Measurements from ENCODE around the gene AGBL4.
"Not testable (repeated sequence)": the region's sequence is repeated elsewhere in the genome, so short reads cannot be mapped to it uniquely, and the experiment has no call there.

Gene AGBL4

GRCh38 chr1:48527051-48527450 is 1496.7 kb downstream of the AGBL4 start:
- no peak overlapping the region for H3K27ac ChIP-seq (ENCODE audit: low read depth, low read length)
- H3K27me3 ChIP-seq (ENCODE audit: insufficient read depth, low read length): no peaks in the 10 kb centered on the region
- no peaks in the 10 kb centered on the region for H3K36me3 ChIP-seq (ENCODE audit: insufficient read depth, low read length)
- H3K9ac ChIP-seq (ENCODE audit: low read depth, low read length): no peak overlapping the region
- peaks cover 13% of the 10 kb centered on the region; the same call in 1 of the 2 replicates for H3K4me1 ChIP-seq (ENCODE audit: insufficient read depth, low read length)
- H3K4me3 ChIP-seq (ENCODE audit: low read length): no peak overlapping the region
- no peaks in the 10 kb centered on the region for H3K9me3 ChIP-seq (ENCODE audit: insufficient read depth, low read depth, low read length)
- WGBS: 96% methylated on average over 5 of the region's 5 CpGs

- H3K9ac ChIP-seq (ENCODE audit: low read depth, low read length): no peak overlapping the region
- no peaks in the 10 kb centered on the region for H3K27me3 ChIP-seq (ENCODE audit: insufficient read depth, low read length)
- H3K27ac ChIP-seq (ENCODE audit: low read depth, low read length): no peak overlapping the region
- H3K36me3 ChIP-seq (ENCODE audit: insufficient read depth, low read length): no peaks in the 10 kb centered on the region
- 73% methylated on average over 3 of the region's 4 CpGs for WGBS
- H3K4me1 ChIP-seq (ENCODE audit: insufficient read depth, low read length): peaks cover 13% of the 10 kb centered on the region; the same call in 1 of the 2 replicates
- no peaks in the 10 kb centered on the region for H3K9me3 ChIP-seq (ENCODE audit: insufficient read depth, low read depth, low read length)
- H3K4me3 ChIP-seq (ENCODE audit: low read length): no peak overlapping the region
These were observed 1497.6 kb downstream of the AGBL4 start for GRCh38 chr1:48526008-48526710.

- Histone ChIP-seq H3K4me3 (ENCODE audit: low read length) (no peak overlapping the region), H3K9me3 (ENCODE audit: insufficient read depth, low read depth, low read length) (no peaks in the 10 kb centered on the region), H3K4me1 (ENCODE audit: insufficient read depth, low read length) (peaks cover 13% of the 10 kb centered on the region; the same call in 1 of the 2 replicates), H3K36me3 (ENCODE audit: insufficient read depth, low read length) (no peaks in the 10 kb centered on the region), H3K27me3 (ENCODE audit: insufficient read depth, low read length) (no peaks in the 10 kb centered on the region), H3K27ac (ENCODE audit: low read depth, low read length) (no peak overlapping the region), H3K9ac (ENCODE audit: low read depth, low read length) (no peak overlapping the region)
- 90% methylated on average over 1 of the region's 1 CpG for WGBS
These were observed 1498.8 kb downstream of the AGBL4 start for GRCh38 chr1:48524892-48525467.

GRCh38 chr1:48523558-48523957 is 1500.2 kb downstream of the AGBL4 start:
- no peak overlapping the region for H3K9ac ChIP-seq (ENCODE audit: low read depth, low read length)
- WGBS: 90% methylated on average over 3 of the region's 3 CpGs
- peaks cover 13% of the 10 kb centered on the region; the same call in 1 of the 2 replicates for H3K4me1 ChIP-seq (ENCODE audit: insufficient read depth, low read length)

DNA sequence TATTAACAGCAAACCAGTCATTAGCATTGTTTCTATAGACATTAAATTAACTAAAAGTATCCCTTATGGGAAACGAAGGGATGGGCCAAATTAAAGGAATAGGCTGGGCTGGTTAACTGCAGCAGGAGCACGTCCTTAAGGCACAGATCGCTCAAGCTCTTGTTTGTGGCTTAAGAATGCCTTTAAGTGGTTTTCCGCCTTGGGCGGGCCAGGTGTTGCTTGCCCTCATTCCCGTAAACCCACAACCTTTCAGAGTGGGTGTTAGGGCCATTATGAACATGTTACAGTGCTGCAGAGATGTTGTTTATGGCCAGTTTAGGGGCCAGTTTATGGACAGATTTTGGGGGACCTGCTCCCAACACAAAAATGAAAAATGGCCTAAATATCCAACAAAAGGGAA is 1503.9 kb downstream of the AGBL4 start:
- 90% methylated on average over 6 of the region's 6 CpGs for WGBS
- not testable (repeated sequence) for H3K4me1 ChIP-seq (ENCODE audit: insufficient read depth, low read length); H3K27ac ChIP-seq (ENCODE audit: low read depth, low read length); H3K27me3 ChIP-seq (ENCODE audit: insufficient read depth, low read length); H3K36me3 ChIP-seq (ENCODE audit: insufficient read depth, low read length); H3K9me3 ChIP-seq (ENCODE audit: insufficient read depth, low read depth, low read length); H3K9ac ChIP-seq (ENCODE audit: low read depth, low read length); H3K4me3 ChIP-seq (ENCODE audit: low read length)

More at GRCh38 chr1:48523558-48523957, 1500.2 kb downstream of the AGBL4 start:
- Histone ChIP-seq H3K27ac (ENCODE audit: low read depth, low read length) (no peak overlapping the region), H3K27me3 (ENCODE audit: insufficient read depth, low read length) (no peaks in the 10 kb centered on the region), H3K36me3 (ENCODE audit: insufficient read depth, low read length) (no peaks in the 10 kb centered on the region), H3K4me3 (ENCODE audit: low read length) (no peak overlapping the region), H3K9me3 (ENCODE audit: insufficient read depth, low read depth, low read length) (no peaks in the 10 kb centered on the region)

- Histone ChIP-seq H3K9me3 (ENCODE audit: insufficient read depth, low read depth, low read length) (no peaks in the 10 kb centered on the region), H3K36me3 (ENCODE audit: insufficient read depth, low read length) (no peaks in the 10 kb centered on the region), H3K27me3 (ENCODE audit: insufficient read depth, low read length) (no peaks in the 10 kb centered on the region), H3K4me1 (ENCODE audit: insufficient read depth, low read length) (no peaks in the 10 kb centered on the region), H3K4me3 (ENCODE audit: low read length) (no peak overlapping the region), H3K9ac (ENCODE audit: low read depth, low read length) (no peak overlapping the region), H3K27ac (ENCODE audit: low read depth, low read length) (no peak overlapping the region)
- WGBS: 0% methylated on average over 1 of the region's 1 CpG
These were observed 1516.9 kb downstream of the AGBL4 start for GRCh38 chr1:48506870-48507269.

DNA sequence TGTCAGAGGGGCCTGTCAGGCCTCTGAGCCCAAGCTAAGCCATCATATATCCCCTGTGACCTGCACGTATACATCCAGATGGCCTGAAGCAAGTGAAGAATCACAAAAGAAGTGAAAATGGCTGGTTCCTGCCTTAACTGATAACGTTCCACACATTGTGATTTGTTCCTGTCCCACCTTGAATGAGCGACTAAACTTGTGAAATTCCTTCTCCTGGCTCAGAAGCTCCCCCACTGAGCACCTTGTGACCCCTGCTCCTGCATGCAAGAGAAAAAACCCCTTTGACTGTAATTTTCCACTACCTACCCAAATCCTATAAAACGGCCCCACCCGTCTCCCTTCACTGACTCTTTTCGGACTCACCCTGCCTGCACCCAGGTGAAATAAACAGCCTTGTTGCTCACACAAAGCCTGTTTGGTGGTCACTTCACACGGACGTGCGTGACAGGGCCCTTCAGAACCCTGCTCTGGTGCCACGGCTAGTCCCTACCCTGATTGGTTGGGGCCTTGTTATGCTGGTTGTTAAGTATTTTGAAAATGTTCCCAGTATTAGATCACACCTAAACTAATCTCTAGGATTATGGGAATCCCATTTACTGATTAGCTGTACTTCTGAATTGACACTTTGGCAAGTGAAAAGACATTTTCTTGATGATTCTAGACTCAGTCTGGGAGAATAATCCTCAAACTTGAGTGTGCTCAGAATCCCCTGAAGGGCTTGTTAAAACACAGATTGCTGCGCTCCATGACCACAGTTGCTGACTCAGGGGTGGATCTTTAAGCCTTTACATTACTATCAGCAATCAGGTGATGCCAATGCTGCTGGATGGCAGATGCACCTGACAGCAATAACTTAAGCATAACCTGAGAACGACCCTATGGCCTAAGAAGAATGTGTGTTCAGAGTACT is 1523.0 kb downstream of the AGBL4 start:
- Histone ChIP-seq H3K36me3 (ENCODE audit: insufficient read depth, low read length) (no peaks in the 10 kb centered on the region), H3K4me1 (ENCODE audit: insufficient read depth, low read length) (peaks cover 26% of the 10 kb centered on the region), H3K4me3 (ENCODE audit: low read length) (no peak overlapping the region), H3K9ac (ENCODE audit: low read depth, low read length) (no peak overlapping the region), H3K9me3 (ENCODE audit: insufficient read depth, low read depth, low read length) (no peaks in the 10 kb centered on the region), H3K27me3 (ENCODE audit: insufficient read depth, low read length) (no peaks in the 10 kb centered on the region), H3K27ac (ENCODE audit: low read depth, low read length) (peak overlapping the region; percentile 75; the same call in 1 of the 2 replicates)
- 43% methylated on average over 12 of the region's 12 CpGs for WGBS

DNA sequence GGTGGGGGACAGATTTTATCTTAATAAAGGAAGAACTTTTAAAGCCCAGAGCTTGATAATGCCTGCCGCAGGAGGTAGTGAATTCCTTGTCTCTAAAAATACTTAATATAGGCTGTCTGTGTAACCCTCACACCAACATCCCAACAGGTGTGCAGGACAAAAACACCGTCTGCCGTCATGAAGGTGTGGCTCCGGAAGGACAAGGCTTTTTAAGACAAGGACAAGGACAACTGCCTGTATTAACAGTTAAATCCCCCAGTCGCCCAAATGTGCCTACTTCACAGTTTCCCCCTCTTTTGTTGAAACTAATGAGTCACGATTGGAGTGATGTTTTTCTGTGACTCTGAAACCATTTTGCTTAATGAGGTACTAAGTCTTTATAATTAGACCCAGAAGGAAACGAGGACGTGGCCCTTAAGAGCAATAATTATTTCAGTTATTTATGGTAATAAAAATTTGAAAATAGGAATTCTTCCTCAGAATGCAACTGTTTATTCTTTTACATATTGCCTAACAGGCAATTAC is 1524.5 kb downstream of the AGBL4 start:
- Histone ChIP-seq H3K27ac (ENCODE audit: low read depth, low read length) (peak overlapping the region; percentile 75; the same call in 1 of the 2 replicates), H3K4me3 (ENCODE audit: low read length) (no peak overlapping the region), H3K27me3 (ENCODE audit: insufficient read depth, low read length) (no peaks in the 10 kb centered on the region), H3K9me3 (ENCODE audit: insufficient read depth, low read depth, low read length) (no peaks in the 10 kb centered on the region), H3K9ac (ENCODE audit: low read depth, low read length) (no peak overlapping the region), H3K36me3 (ENCODE audit: insufficient read depth, low read length) (no peaks in the 10 kb centered on the region), H3K4me1 (ENCODE audit: insufficient read depth, low read length) (peaks cover 27% of the 10 kb centered on the region)
- WGBS: 48% methylated on average over 6 of the region's 8 CpGs

- Histone ChIP-seq H3K27me3 (ENCODE audit: insufficient read depth, low read length) (no peaks in the 10 kb centered on the region), H3K4me1 (ENCODE audit: insufficient read depth, low read length) (peaks cover 29% of the 10 kb centered on the region), H3K4me3 (ENCODE audit: low read length) (no peak overlapping the region), H3K9me3 (ENCODE audit: insufficient read depth, low read depth, low read length) (no peaks in the 10 kb centered on the region), H3K36me3 (ENCODE audit: insufficient read depth, low read length) (no peaks in the 10 kb centered on the region), H3K27ac (ENCODE audit: low read depth, low read length) (no peak overlapping the region), H3K9ac (ENCODE audit: low read depth, low read length) (no peak overlapping the region)
- WGBS: 28% methylated on average over 14 of the region's 15 CpGs
These were observed 1525.5 kb downstream of the AGBL4 start for GRCh38 chr1:48498096-48498791.

- Histone ChIP-seq H3K4me1 (ENCODE audit: insufficient read depth, low read length) (peaks cover 25% of the 10 kb centered on the region), H3K27ac (ENCODE audit: low read depth, low read length) (no peak overlapping the region), H3K9me3 (ENCODE audit: insufficient read depth, low read depth, low read length) (no peaks in the 10 kb centered on the region), H3K36me3 (ENCODE audit: insufficient read depth, low read length) (no peaks in the 10 kb centered on the region), H3K9ac (ENCODE audit: low read depth, low read length) (no peak overlapping the region), H3K4me3 (ENCODE audit: low read length) (no peak overlapping the region), H3K27me3 (ENCODE audit: insufficient read depth, low read length) (no peaks in the 10 kb centered on the region)
- WGBS: 94% methylated on average over 3 of the region's 3 CpGs
These were observed 1527.8 kb downstream of the AGBL4 start for GRCh38 chr1:48495911-48496310.
